HG02840 (cell line): ENCODE data around the gene ULBP1.
"Not testable (repeated sequence)": the region's sequence is repeated elsewhere in the genome, so short reads cannot be mapped to it uniquely, and the experiment has no call there.

Experiments
- ATAC-seq: cut with Tn5 transposase; IDR thresholded peaks from one replicate; pipeline ENCODE4 v1.9.1; 2021; ENCODE audit warnings: mild to moderate bottlenecking, moderate library complexity, moderate number of reproducible peaks; ENCODE audit not compliant: unreplicated experiment, low FRiP score

Gene ULBP1

DNA sequence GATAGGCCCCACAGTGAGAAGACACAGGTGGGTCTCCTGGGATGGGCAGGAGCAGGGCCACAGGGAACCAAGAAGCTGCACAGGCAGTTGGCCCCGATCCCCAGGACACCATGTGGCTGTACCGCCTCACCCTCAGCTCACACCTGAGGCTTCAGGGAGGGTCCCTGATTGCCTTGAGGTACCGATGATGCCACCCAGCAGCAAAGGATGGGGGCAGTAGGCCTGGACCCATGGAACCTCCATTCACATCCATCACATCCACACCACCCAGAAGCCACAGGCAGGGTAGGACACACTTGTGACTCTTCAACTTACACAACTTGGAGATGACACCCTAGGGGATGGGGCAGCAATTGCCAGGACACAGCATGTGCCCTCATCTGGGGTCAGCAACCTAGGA lies 39.9 kb downstream of the ULBP1 start:
- not testable (repeated sequence) for ATAC-seq

DNA sequence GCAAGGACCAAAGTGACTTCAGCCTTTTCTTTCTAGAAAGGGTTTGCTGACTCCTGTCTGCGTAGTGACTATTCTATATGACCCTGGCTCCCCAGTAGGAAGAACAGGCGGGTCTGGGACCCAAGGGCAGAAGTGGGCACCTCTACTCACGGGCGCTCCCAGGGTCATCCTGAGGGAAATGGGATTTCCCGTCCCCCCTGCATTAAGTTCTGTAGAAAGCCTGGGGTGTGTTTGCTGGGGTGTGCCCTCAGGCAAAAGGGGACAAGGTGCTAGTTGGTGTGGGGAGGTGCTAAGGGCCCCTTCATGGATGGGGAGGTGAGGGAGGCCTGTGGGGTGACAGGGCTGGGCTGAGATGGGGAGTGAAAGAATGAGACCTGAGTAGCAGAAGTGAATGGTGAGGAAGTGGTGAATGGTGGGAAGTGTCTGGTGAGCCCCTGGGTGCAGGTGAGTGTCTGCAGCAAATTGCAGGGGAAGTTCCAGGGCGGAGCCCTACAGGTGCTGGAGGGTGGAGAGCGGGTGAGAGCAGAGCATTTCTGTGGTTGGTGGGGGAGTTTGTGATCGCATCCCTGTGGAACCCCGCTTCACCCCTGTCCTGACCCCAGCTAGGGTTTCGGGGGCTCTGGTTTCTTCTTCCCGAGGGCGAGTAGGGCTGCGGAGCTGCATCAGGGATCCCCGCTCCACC lies 40.5 kb downstream of the ULBP1 start:
- peak; percentile 11 for ATAC-seq

DNA sequence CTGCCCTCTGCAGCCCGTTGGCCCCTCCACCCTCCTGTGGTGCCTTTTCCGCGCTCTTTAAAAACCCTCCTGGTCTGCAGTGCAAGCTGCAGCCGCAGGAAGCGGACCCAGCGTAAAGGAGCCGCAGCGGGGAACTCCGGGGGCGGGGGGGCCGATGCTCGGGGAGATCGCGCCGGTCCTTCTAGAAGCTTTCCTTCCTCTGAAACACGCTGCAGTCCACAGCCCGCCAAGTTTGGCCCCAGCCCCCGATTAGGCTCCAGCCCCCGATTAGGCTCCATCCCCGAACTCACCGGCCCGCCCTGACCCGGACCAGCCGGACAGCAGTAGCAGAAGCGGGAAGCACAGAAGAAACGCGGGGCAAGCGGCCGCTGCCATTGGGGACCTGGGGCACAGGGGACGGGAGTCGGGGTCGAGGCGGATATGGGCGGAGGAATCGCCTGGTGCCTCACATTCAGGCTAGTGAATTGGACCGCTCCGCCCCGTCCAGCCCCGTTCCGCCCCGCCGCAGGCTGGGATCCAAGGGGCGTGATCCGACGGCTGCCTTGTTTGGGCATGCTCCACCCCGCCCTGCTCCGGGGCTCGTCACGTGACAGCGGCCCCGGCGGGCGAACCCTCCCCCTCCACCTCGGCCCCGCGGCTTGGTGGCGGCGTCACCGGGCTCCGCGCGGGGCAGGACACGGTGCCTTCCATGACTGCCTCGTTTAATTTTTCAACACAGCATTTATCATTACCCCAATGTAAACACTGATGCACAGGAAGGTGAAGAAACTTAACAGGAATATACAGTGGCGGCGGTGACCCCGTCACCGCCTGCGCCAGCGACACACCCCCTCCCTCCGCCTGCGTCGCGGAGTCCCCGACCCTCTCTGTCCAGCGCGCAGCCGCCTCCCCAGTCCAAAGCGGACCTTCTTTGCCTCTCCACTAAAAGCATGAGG lies 41.3 kb downstream of the ULBP1 start:
- ATAC-seq, result peak; percentile 61

DNA sequence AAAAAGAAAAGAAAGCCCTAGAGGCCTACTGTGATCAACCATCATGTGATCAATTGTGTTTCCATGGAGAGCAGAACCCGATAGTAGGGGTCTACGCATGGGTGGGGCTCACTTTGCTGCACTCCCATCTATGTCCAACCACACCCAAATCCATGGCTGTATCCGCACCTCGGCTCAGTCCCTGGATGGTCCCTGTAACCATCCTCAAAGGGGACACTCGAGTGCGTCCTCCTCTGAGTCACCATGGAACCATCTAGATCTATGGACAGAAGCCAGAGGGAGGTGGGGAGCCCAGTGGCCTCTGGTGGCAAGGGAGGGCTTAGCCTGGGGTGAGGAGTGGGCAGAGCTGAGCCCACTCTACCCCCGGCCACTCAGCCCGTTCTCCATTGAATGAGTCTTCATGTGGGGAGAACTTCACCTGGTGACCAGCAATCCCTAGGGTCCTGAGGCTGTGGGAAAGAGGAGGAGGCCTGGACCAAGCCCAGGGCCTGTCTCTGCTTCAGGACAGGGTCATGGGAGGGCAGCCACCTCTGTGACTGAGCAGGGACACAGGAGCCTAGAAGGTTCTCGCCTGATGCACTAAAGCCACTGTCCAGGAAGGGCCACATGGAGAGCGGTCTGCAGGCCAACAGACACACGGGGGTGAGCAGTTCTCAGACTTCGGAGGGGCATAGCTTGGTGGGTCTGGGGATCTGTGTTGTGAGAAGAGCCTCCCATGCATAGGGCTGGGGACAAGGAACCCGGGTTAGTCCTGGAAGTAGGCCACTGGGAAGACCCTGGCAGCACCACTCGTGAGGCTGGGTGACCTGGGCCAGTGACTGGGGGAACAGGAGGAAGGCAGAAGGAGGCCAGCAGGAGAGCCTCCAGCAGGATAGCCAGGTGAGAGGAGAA lies 42.3 kb downstream of the ULBP1 start:
- no peak for ATAC-seq

DNA sequence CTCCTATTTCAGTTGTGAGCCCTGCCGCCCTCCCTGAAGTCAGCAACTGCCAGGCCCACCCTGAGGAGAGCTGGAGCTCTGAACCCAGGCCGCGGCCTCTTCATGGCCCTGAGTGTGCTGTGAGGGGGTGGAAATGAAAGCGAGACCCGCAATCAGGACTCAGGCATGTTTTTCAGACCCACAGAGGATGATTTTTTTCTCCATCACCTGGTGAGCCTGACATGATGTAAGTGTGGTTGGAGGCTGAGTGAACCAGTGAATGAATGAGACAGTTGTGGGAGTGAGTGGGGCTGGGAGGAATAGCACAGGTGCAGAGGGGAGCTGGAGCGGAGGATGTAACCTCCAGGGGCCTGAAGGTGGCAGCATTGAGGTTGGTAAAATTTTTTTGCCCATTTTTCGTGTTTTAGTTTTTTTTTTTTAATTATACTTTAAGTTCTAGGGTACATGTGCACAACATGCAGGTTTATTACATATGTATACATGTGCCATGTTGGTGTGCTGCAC lies 43.3 kb downstream of the ULBP1 start:
- no peak for ATAC-seq

DNA sequence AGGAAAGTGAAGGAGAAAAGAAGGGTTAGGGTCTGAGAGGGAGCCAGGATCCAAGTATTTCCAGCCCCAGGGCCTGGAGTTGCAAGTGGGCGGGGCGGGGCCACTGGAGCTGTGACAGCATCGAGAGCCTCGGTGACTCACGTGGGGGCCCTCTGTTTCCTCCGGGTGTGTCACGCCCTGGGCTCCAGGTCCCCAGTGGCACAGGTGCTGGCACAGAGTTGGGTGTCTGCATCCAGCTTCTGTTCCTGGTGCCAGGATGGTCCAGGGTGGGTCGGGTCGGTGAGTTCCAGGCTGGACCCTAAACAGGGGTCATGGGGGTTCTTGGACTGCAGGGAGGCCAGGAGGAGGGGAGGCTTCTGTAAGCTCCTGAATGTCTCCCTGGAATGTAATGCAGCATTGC lies 44.8 kb downstream of the ULBP1 start:
- no peak for ATAC-seq

DNA sequence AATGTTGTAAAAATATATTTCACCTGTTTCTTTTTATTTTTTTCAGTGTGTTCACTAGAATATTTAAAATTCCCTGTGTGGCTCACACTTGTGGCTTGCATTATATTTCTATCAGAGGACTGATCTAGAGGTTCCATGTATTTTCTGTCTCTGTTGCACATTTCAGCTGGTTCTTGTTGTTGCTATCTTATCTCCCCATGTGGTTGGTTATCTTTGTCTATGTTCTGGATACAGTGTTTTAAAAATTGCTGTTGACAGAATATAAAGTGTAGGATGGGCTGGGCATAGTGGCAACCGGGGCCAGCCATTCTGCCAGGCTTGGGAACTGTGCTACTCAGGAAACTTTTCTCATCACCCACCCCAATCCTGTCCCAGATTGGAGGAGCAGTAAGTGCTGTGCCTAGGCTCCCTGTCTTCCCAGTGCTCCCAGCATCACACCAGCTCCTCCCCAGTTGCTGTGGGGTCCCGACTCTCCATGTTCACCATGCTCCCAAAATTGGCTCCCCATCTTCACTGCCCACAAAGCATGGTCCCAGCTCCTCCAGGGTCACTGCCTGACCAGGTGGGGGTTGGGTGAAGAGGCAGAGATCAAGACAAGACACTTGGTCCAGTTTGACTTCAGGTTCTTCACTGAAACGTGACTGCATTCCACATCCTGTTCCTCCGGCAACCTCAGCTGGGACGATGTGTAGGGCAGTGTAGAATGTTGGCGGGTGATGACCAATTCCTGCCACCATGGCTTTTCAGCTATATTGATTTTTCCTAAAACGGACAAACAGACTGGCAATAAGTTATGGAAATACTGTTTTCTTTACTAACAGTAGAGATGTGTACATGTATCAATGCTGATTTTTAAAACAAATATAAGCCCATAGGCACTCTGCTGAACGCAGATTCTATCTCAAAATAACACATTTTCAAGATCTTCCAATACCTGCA lies 49.4 kb downstream of the ULBP1 start:
- ATAC-seq, result not testable (repeated sequence)

DNA sequence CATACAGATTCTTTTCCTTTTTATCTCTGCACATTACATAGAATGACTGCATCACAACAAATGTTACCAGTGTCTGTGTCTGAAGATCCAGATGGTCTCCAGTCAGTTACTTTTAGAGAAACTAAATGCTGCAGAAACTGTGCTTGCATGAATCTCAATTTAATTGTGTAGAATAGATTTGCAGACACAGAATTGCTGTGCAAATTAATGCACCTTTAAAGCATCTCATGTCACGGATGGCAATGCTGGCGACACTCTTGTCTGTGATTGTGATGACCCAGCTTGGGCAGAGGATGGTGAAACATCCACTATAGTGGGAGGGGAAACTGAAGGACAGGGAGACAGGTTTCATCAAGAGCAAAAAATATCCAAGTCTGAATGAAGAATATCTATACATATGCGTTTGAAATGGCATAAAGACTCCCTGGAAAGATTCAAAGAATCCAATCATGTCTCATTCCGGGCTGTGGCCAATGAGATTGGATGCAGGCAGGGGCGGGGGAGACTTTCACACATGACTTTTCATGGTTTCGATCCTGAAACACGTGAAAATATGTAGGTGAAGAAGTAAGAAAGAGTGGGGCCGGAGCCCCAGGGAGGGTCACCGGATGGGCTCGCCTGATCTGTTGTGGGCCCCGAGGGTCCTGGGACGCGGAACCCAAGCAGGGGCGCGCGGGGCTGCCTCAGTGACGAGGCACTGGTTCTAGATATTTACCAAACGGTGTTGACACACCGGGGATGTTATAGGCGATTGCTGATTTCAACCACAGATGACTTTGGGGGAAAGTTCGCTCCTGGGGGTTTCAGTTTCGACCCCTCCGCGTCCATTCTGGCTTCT lies 50.3 kb downstream of the ULBP1 start:
- not testable (repeated sequence) for ATAC-seq

DNA sequence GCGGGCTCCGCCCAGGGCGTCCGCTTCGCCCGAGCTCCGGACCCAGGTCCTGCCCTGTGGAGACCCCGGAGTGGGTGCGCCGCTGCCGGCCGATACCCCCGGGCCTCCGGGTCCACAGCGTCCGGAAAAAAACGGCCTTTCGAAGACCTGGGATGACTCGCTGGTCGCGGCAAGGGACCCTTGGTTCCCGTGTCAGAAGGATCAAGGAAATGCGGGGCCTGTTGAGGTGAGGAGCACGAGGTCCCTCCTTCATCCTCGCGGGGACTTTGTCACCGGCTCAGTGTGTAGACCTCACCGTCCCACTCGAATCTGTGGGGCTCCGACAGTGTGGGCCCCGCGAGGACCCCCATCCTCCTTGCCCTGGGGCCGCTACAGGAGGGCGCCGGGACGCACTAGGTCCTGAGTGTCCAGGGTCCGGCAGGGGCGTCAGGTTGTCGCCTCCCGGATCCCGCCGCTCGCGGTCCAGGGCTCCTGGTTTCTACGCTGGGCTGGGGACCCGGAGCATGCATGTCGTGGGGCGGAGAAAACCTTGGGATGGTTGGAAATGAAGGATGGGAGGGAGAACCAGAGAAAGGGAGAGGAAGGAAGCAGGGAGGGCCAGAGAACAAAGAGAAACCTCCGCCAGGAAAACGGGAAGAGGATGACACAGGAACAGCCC lies 51.0 kb downstream of the ULBP1 start:
- not testable (repeated sequence) for ATAC-seq

DNA sequence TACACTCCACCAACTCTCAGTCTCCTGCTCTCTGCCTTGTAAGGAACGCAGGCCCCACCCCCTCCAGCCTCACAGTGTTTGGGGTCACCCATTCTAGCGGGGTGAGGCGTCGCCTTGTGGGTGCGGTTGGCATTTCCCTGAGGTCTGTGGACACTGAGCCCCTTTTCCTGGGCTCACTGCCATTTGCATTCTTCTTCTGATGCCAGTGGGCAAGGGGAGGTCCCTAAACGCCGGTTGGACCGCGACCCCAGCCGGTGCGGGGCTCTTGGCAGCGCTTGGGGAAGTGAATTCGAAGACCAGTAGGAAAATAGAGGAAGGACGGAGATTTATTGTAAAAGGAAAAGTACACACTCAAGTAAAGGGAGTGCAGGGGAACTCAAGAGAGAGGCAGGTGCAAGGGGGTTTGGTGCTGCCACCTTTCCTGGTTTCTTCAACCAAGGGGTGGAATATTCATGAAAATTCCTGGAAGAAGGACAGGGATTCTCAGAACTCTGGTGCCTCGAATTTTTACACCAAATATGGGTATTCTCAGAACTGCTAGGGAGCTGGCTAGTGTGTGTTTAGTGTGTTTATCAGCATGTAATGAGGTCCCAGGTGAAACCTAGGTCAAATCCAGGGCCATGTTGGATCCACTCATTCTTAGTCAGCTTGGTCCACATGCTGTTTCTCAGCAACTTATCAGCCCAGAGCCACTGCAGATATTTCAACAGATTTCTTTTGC lies 51.7 kb downstream of the ULBP1 start:
- not testable (repeated sequence) for ATAC-seq

DNA sequence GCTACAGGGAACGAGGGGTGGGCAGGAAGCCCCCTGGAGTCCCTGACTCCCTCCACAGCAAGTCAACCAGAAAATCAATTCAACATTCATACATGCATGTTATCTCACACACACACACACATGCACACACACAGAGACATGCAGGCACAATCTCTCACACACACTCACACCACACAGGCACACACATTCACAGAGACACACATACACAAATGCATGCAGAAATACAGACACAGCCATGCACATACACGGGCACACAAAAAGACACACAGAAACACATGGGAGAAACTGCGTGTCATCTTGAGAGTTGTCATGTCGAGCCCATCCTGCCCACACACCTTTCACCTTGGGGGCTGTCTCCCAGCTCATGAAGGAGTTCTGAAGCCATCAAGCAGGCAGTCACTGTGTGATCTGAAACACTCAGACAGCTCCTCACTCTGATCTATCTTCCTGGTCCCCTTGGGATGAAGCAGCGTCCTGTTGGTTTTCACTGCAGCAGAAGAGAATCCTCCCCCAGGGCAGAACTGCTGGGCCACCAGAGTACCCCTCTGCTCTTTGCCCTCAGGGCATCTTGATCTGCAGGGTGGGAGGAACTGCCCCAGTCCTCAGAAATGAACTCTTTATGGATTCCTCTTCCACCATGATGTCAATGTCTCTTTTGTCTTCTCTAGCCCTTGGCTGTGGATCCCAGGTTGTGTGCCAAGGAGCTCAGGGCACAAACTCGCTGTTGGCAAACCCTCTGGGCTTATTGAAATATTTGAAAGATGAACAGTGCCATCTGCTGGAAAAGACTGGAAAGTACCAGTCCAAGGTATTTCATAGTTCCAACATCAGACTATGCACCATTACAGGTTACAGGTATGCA lies 52.8 kb downstream of the ULBP1 start:
- ATAC-seq, result peak; percentile 68

DNA sequence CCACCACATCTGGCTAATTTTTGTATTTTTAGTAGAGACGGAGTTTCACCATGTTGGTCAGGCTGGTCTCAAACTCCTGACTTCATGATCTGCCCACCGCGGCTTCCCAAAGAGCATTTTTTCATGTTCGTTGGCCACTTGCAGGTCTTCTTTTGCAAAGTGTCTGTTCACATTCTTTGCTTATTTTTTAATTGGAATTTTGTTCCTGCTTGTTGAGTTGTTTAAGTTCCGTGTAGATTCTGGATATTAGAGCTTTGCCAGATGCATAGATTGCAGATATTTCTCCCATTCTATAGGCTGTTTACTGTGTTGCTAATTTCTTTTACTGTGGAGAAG lies 53.4 kb downstream of the ULBP1 start:
- ATAC-seq, result not testable (repeated sequence)

DNA sequence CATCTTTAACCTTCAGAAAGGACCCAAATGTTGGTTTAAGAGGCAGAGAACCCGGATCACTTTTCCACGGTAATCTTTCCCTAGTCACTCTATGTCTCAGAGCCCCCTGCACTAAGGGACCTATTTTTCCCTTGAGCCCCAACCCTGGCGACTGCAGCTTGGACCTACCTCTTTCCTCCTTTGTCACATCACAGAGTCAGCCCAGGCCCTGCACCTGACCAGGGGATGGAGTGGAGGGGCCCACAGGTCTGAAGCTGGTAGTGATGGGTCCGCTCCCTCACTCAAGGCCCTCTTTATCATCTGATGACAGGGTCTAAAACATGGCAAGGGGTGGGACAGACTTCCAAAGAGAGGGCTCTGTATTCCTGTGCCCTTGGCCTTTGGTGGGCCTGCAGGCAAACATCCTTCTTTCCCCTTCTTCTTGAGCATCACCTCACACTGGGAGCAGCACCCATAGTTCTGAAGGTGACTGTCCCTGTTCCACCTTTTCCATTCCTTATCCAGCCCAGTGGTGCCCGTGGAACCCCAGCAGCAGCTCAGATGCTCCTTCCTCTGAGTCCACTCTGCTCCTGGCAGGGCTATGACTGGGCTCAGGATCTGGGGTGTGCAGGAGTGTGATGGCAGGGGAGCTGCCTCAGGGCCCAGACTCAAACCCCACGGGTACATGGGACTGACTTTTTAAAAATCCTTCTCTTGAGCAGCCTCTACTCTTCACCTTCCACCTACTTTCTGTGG lies 55.3 kb downstream of the ULBP1 start:
- ATAC-seq, result no peak

DNA sequence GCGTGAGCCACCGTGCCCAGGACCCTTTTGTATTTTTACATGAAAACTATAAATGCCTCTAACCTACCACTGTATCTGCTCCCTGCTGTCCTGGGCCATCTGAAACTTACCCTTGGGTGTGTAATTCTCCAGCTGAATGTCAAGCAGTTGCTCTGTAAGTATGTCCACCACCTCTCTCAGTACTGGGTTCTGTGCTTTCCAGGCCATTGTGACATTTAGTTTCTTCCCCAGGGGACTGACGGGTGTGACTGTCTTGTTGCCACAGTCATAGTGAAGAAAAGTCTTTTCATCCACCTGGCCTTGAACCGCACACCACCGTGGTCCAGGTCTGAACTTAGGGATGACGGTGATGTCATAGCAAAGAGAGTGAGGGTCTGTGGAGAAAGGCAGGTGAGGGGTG lies 58.1 kb downstream of the ULBP1 start:
- ATAC-seq, result not testable (repeated sequence)
